MM.1S (cell line): Measurements from ENCODE around the gene TMEM198.

ENCODE experiments used
- DNase-seq: peaks from one replicate; pipeline ENCODE4 v3.0.0-alpha.2; 2015
- H2AFZ ChIP-seq: fragments of 300-600 bp; sonication (generic); 2 replicates; pipeline ENCODE4 v1.6.0; 2016; ENCODE audit warnings: antibody characterized with exemption, low read length
- H3F3A ChIP-seq: fragments of 300-600 bp; sonication (generic); 2 replicates; pipeline ENCODE4 v1.6.1; 2016; ENCODE audit warnings: mild to moderate bottlenecking, antibody characterized with exemption, low read length, moderate library complexity, mixed read lengths; ENCODE audit not compliant: insufficient read depth
- H3K27ac ChIP-seq: fragments of 300-600 bp; sonication (generic); 2 replicates; pipeline ENCODE4 v1.5.1; 2016; ENCODE audit warnings: mild to moderate bottlenecking, low read length
- H3K27me3 ChIP-seq: fragments of 300-600 bp; sonication (generic); replicated peaks from 2 replicates; pipeline ENCODE4 v1.6.0; 2016; ENCODE audit warnings: low read length; ENCODE audit not compliant: insufficient read depth
- H3K36me3 ChIP-seq: fragments of 300-600 bp; sonication (generic); replicated peaks from 2 replicates; pipeline ENCODE4 v1.6.1; 2016; ENCODE audit warnings: mild to moderate bottlenecking, low read length, mixed read lengths; ENCODE audit not compliant: insufficient read depth
- H3K4me1 ChIP-seq: fragments of 300-600 bp; sonication (generic); 2 replicates; pipeline ENCODE4 v1.6.1; 2016; ENCODE audit warnings: low read length, mixed read lengths
- H3K4me2 ChIP-seq: fragments of 300-600 bp; sonication (generic); 2 replicates; pipeline ENCODE4 v1.6.0; 2016; ENCODE audit warnings: low read depth, low read length
- H3K4me3 ChIP-seq: fragments of 300-600 bp; sonication (generic); 2 replicates; pipeline ENCODE4 v1.5.1; 2016; ENCODE audit warnings: low read length, mixed read lengths
- H3K79me2 ChIP-seq: fragments of 300-600 bp; sonication (generic); 2 replicates; pipeline ENCODE4 v1.6.1; 2016; ENCODE audit warnings: mixed run types, low read length, mixed read lengths
- H3K9ac ChIP-seq: fragments of 300-600 bp; sonication (generic); 2 replicates; pipeline ENCODE4 v1.6.1; 2016; ENCODE audit warnings: low read length, mixed read lengths
- H3K9me2 ChIP-seq: fragments of 300-600 bp; sonication (generic); replicated peaks from 2 replicates; pipeline ENCODE4 v1.6.1; 2016; ENCODE audit warnings: mild to moderate bottlenecking, low read length, mixed read lengths; ENCODE audit not compliant: insufficient read depth
- H3K9me3 ChIP-seq: fragments of 300-600 bp; sonication (generic); replicated peaks from 2 replicates; pipeline ENCODE4 v1.6.1; 2016; ENCODE audit warnings: mild to moderate bottlenecking, low read length, mixed read lengths; ENCODE audit not compliant: insufficient read depth
- H4K20me1 ChIP-seq: fragments of 300-600 bp; sonication (generic); 2 replicates; pipeline ENCODE4 v1.6.1; 2016; ENCODE audit warnings: mild to moderate bottlenecking, low read length, moderate library complexity, mixed read lengths; ENCODE audit not compliant: insufficient read depth
- EZH2 ChIP-seq: fragments of 300-600 bp; sonication (generic); optimal IDR thresholded peaks from 2 replicates; pipeline ENCODE3; 2017; ENCODE audit warnings: low read depth, mild to moderate bottlenecking, antibody characterized with exemption, low read length, mixed read lengths
- EZH2phosphoT487 ChIP-seq: fragments of 300-600 bp; sonication (generic); IDR thresholded peaks from 2 replicates; pipeline ENCODE4 v1.6.1; 2018; ENCODE audit warnings: antibody characterized with exemption, low read length
- TF ChIP-seq, protein P1 (sequence below): fragments of 300-600 bp; sonication (generic); IDR thresholded peaks from 2 replicates; pipeline ENCODE4 v1.5.1; 2016; ENCODE audit warnings: antibody characterized with exemption, low read length, mixed read lengths

TMEM198 gene

DNA sequence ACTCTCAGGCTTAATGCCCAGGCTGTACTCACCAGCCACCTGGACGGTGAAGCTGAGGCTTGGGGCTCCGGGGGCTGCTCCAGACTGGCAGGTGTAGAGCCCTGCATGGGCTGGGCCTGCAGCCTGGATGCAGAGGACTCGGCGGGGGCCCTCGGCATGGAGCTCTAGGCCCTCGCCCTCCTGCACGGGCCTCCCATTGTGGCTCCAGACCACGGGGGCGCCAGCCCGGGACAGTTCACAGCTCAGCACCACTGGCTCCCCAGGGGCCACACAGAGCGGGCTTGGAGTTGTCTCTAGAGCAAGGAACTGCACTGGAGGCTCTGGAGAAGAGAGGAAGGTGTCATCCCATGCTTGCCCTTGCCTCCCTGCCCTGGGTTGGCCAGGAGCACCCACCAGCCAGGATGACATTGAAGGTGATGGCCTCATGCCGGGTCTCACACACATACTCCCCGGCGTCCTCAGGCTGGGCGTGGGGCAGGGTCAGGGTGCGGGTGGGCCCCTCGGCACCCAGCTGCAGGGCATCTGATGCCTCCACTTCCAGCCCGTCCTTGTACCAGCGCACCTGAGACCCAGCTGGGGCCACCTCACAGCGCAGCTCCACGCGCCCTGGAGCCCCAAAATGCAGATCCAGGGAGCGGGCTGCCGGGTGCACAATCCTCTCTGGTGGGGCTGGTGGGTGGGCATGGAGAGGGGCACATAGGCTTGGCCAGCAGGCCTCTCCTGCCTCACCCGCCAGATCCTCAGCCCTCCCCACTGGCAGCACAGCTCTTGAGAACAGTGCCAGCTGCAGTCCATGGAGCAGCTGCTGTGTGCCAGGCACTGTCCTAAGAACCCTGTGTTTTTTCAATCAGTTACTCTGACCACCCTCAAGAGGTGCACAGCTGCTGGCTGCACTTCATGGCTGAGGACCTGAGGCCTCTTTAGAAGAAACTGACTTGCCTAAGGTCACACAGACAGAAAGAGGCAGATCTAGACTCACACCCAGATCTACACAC is 14.3 kb downstream of the TMEM198 start:
- Histone ChIP-seq H3F3A (no peaks in the 10 kb centered on the region), H2AFZ (no peak overlapping the region), H3K4me3 (no peak overlapping the region), H3K79me2 (no peaks in the 10 kb centered on the region), H3K9ac (no peak overlapping the region), H3K4me1 (no peaks in the 10 kb centered on the region), H3K36me3 (no peaks in the 10 kb centered on the region), H3K27me3 (peaks cover 93% of the 10 kb centered on the region), H3K9me2 (no peaks in the 10 kb centered on the region), H3K27ac (no peak overlapping the region), H3K9me3 (no peaks in the 10 kb centered on the region), H4K20me1 (no peaks in the 10 kb centered on the region), H3K4me2 (no peak overlapping the region)
- no peak for DNase-seq
- TF ChIP-seq EZH2phosphoT487 = no peak
- TF ChIP-seq, protein P1, sequence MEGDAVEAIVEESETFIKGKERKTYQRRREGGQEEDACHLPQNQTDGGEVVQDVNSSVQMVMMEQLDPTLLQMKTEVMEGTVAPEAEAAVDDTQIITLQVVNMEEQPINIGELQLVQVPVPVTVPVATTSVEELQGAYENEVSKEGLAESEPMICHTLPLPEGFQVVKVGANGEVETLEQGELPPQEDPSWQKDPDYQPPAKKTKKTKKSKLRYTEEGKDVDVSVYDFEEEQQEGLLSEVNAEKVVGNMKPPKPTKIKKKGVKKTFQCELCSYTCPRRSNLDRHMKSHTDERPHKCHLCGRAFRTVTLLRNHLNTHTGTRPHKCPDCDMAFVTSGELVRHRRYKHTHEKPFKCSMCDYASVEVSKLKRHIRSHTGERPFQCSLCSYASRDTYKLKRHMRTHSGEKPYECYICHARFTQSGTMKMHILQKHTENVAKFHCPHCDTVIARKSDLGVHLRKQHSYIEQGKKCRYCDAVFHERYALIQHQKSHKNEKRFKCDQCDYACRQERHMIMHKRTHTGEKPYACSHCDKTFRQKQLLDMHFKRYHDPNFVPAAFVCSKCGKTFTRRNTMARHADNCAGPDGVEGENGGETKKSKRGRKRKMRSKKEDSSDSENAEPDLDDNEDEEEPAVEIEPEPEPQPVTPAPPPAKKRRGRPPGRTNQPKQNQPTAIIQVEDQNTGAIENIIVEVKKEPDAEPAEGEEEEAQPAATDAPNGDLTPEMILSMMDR = no peak
- TF ChIP-seq EZH2 = no peak

DNA sequence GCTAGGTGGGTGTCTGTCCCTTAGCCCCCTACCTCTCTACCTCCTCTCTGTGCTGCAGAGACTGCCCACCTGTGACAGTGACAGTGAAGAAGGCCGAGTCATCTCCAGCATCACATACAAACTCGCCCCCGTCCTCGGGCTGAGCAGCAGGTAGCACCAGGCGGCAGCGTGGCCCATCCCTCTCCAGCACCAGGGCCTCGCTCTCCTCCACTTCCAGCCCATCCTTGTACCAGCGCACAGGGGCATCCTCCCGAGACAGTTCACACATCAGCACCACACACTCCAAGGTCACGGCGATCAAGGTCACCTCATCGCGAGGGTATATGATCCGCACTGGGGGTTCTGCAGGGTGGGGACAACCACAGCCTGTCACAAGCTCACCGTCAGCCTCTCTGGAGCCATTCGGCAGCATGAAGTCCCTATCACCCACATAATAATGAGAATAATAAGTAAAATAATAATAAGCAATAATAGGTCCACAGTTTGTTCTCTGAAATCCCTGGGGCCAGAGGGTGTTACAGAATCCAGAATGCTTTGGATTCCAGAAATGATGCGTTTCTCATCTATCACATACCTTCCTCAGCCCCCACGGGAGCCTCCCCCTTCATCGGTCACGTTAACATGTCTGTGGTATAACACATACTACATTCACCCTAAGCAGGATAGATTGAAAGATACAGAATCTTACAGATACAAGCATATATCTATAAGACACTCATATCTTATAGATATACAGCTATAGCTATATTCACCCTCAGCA is 15.5 kb downstream of the TMEM198 start:
- Histone ChIP-seq H4K20me1 (no peaks in the 10 kb centered on the region), H3K27me3 (peaks cover 95% of the 10 kb centered on the region), H3K27ac (no peak overlapping the region), H2AFZ (no peak overlapping the region), H3K4me1 (no peaks in the 10 kb centered on the region), H3K9ac (no peak overlapping the region), H3K79me2 (no peaks in the 10 kb centered on the region), H3K9me2 (no peaks in the 10 kb centered on the region), H3K36me3 (no peaks in the 10 kb centered on the region), H3F3A (no peaks in the 10 kb centered on the region), H3K9me3 (no peaks in the 10 kb centered on the region), H3K4me3 (no peak overlapping the region), H3K4me2 (no peak overlapping the region)
- TF ChIP-seq, protein P1 = no peak
- TF ChIP-seq EZH2 = no peak
- DNase-seq = no peak

DNA sequence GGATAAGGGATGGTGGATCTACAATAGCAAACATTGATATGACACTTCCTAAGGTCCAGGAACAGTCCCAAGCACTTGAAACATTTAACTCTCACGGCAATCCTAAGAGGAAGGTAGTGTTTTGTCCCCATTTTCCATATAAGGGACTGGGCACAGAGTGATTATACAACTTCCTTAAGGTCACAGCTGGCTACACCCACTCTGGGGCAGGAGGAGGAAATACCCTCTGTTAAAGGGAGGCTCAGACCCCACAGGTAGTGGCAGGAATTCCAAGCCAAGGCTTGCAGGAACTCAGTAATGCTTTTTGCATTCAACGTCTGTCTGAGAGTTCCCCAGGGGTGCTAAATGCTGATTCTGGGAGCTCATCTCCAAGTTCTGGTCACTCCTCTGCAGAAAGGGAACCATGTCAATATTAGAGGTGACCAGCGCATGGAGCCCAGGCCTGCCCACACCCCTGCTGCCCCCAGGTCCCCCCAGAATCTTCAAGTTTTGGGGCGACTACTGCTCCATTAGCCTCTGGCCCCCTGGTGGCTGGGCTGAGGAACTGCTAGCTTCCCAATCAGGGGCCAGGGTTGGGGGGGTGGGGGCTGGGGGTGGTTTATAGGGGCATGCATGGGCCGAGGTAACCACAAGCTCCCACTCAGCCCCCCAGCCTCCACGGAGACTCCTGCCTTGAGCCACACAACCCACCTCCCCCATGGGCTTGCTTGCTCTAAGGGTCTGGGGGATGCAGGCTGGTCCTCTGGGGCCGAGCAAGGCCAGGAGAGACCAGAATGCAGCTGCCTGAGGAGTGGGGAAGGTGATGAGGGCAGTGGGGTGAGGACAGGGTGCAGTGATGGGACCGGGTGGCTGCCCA is 16.4 kb downstream of the TMEM198 start:
- Histone ChIP-seq H3F3A (no peaks in the 10 kb centered on the region), H3K4me1 (no peaks in the 10 kb centered on the region), H3K9me3 (no peaks in the 10 kb centered on the region), H3K36me3 (no peaks in the 10 kb centered on the region), H3K27me3 (peaks cover 97% of the 10 kb centered on the region), H3K9me2 (no peaks in the 10 kb centered on the region), H3K79me2 (no peaks in the 10 kb centered on the region), H3K4me3 (no peak overlapping the region), H2AFZ (no peak overlapping the region), H3K9ac (no peak overlapping the region), H3K4me2 (no peak overlapping the region), H4K20me1 (no peaks in the 10 kb centered on the region), H3K27ac (no peak overlapping the region)
- no peak for DNase-seq
- TF ChIP-seq EZH2phosphoT487 = no peak
- no peak for TF ChIP-seq EZH2
- TF ChIP-seq, protein P1 = peak; percentile 45
